Measurements from ENCODE around the gene CELF2.

DNA sequence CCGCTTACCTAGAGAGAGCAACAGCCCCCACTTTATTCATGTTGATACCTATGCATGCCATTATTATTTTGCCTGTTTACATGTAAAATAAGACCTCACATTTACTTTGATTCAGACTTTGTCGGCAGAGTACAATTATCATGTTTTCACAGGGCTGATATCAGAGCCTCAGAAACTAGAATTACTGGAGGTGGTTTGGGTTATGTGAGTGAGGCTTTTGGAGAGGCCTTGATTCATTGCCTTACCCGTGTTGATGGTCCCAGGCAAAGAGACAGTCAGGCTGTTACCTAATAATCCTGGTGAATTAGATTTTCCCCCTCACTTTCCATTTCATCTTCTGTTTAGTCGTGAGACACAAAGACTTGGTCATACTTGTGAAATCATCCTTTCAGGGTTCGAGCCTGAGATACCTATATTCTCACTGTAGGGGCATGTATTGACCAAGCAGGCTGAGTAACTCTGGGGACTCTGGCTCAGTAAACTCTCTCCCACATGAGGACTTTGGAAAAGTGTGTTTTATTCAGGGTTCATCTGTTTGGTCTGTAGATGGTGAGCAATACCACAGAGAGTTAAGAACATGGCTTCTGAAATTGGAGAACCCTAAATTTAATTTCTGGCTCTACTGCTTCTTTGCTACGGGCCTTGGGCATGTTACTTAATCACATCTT, 150.9 kb downstream of the CELF2 start:
- TF ChIP-seq CTCF (IDR thresholded peaks at IDR 0.05; ENCODE audit: insufficient read depth, low read length, poor library complexity, severe bottlenecking), result no peak
- no peak for TF ChIP-seq EZH2phosphoT487 (conservative IDR thresholded peaks at IDR 0.05; ENCODE audit: low read length)

Measured in SU-DHL-6 (cell line).